CD4-positive, alpha-beta T cell treated with Interleukin-6 at 100 ng/mL for 8 hours (primary cell): ENCODE data around the gene GRAMD4.
"Not testable (repeated sequence)": the region's sequence is repeated elsewhere in the genome, so short reads cannot be mapped to it uniquely, and the experiment has no call there.

Experiments used
- DNase-seq: peaks from one replicate; pipeline ENCODE4 v3.0.0-alpha.2; 2020; ENCODE audit warnings: mixed read lengths, low spot score

GRAMD4 gene

GRCh38 chr22:46619240-46619829 lies 851 bp upstream of the GRAMD4 start:
- DNase-seq: no peak

- no peak for DNase-seq
These were observed 529 bp downstream of the GRAMD4 start for GRCh38 chr22:46620588-46621242.

GRCh38 chr22:46621243-46621930 lies 1.2 kb downstream of the GRAMD4 start:
- DNase-seq: not testable (repeated sequence)

- no peak for DNase-seq
These were observed 1.9 kb downstream of the GRAMD4 start for GRCh38 chr22:46622081-46622521.

GRCh38 chr22:46625113-46625842 lies 5.1 kb downstream of the GRAMD4 start:
- DNase-seq: no peak

GRCh38 chr22:46625843-46626349 lies 5.7 kb downstream of the GRAMD4 start:
- no peak for DNase-seq

DNA sequence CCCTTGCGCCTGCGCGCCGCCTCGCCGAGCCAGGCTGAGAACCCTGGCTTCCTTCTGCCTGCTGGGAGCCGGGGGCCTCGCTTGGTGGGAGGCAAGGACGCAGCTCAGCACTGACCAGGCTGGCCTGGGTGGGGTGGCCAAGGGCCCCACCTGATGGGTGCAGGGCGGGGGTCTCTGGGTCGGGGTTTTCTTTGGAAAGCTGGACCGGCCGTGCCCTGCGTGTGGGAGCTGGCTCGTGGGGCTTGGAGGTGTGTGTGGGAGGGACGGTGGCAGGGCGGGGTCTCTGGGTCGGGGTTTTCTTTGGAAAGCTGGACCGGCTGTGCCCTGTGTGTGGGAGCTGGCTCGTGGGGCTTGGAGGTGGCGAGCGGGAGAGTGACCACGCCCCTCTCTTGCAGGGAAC lies 6.2 kb downstream of the GRAMD4 start:
- DNase-seq: no peak

GRCh38 chr22:46626911-46627805 lies 7.0 kb downstream of the GRAMD4 start:
- DNase-seq: no peak

GRCh38 chr22:46627806-46628482 lies 7.8 kb downstream of the GRAMD4 start:
- no peak for DNase-seq

DNA sequence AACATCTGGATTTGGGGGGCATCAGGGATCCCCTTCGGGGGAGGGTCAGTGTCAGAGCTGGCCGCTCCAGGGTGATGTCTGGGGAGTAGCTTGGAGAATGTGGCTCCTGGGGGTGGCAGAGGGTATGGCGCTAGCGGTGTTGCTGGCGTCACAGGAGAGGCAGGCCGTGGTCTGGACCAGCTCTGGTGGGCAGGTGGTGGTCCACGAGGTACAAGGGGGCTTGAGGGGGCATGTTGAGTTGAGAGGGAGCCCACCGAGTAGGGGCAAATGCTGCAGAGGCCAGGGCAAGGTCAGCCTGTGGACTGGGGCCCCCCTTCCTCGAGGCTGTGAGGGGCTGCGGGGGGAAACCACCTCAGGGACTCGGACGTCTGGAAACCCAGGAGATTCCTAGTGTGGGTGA lies 8.6 kb downstream of the GRAMD4 start:
- no peak for DNase-seq

- no peak for DNase-seq
These were observed 9.1 kb downstream of the GRAMD4 start for GRCh38 chr22:46629291-46629690.

DNA sequence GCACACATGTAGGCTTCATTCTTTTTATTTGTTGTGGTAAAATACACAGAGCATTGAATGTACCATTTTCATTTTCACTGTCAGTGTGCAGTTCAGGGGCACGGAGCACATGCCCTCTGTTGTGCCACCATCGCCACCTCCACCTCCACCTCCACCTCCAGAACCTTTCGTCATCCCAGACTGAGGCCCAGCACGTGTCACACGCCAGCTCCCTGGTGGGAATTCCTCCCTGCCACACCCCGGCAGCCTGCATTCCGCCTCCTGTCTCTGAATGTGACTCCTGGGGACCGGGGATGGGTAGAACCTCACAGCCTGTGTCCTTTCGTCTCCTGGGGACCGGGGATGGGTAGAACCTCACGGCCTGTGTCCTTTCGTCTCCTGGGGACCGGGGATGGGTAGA lies 10.9 kb downstream of the GRAMD4 start:
- DNase-seq: no peak

- DNase-seq: no peak
These were observed 12.6 kb downstream of the GRAMD4 start for GRCh38 chr22:46632646-46633249.

DNA sequence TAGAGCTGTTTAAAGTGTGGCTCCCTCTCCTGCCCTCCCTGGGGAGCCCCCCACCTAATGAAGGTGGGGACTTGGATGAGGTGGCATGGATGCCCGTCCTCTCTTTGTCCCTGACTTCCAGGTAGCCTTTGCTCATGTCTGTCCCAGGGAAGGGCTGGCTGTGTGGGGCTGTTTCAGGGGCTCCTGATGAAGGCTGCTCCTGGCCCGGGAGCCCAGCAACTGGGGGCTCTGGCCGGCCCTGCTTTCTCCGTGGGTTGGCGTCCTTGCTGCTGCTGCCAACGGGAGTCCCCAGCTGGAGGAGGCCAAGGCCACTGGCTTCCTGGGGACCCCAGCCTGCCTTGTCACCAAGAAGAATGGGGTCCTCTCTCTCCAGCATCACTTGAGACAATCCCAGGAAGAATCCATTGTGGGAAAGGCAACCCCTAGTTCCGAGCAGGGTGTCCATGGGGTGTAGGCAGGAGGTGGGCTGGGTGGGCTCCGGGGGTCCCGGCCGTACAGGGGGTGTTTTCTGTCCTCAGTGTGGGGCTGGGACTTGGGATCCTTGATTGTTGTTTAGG lies 13.2 kb downstream of the GRAMD4 start:
- no peak for DNase-seq

GRCh38 chr22:46634011-46634699 lies 14.0 kb downstream of the GRAMD4 start:
- DNase-seq: no peak

- DNase-seq: not testable (repeated sequence)
These were observed 14.9 kb downstream of the GRAMD4 start for GRCh38 chr22:46634973-46635685.

GRCh38 chr22:46635756-46636155 lies 15.6 kb downstream of the GRAMD4 start:
- DNase-seq: no peak

DNA sequence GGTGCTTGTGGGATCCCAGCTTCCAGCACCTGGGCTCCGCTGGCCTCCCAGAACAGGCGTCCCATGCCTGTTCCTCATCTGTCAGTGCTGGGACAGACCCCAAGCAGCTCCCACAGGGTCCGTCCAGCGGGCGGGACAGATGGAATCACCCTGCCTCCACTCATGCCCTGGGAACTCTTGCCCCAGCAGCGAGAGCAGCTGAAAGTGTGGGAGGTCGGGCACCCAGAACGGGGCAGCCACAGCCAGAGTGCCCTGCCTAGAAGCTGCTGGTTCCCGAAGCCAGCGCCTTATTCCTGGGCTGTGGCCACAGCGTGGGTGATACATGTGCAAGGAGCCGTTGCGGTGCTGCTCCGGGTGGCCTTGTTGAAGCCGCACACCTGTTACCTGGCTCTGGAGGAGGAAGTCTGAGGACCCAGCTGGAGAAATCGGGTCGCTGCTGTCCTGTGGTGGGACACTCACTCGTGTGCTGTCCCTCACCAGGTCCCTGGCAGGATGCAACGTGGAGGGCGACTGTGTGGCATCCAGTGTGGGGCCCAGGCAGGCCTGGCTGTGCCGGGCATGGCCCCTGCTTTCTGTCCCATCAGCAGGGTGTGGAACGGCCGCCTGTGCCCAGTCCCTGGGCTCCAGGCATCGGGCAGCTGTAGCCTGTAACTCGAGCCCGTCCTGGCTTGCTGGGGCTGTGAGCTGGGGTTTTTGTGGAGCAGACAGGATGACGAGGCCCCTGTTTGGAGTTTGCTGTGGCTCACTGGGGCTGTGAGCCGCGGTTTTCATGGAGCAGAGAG lies 16.2 kb downstream of the GRAMD4 start:
- no peak for DNase-seq
